Activated T-cell treated with anti-CD3 and anti-CD28 coated beads for 24 hours (primary cell): ENCODE results near the gene ABHD2.

ENCODE experiments used
- DNase-seq: peaks from one replicate; pipeline ENCODE4 v3.0.0-alpha.2; 2020; ENCODE audit warnings: low read depth

ABHD2 gene

DNA sequence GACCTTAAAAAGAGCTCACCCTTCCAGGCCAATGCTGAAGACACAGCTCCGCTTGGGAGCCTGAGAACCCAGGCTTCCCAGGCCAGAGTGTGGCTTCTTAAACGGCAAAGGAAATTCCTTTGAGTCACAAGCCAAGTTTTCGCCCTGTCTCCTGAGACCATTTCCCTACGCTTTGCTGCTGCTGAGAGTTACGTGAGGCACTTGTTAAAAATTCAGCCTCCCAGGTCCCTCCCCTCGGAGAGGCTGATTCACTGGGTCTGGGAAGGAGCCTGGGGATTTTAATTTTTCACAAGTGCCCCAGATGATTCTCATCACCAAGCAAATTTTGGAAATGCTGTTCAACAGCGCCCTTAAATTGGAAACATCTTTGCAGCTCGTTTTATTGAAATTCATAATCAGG is 107.6 kb downstream of the ABHD2 start:
- DNase-seq, result no peak

DNA sequence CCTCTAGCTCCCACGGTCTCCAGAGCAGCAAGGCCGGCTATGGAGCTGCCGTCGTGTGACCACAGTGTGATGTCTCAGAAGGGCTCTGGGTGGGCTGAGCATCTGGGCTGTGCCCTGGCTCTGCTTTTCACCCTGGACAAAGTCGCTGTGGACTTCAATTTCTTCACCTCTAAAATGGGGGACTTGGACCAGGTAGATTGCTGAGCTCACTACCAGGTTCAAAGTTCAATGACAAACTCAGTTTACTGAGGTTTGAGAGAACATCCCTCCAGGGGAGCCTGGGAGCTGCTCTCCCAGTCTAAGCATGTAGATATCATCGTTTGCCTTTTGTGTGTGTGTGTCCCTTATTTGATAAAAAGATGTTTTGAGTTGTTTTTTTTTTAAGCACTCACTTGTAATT is 108.0 kb downstream of the ABHD2 start:
- DNase-seq, result no peak

DNA sequence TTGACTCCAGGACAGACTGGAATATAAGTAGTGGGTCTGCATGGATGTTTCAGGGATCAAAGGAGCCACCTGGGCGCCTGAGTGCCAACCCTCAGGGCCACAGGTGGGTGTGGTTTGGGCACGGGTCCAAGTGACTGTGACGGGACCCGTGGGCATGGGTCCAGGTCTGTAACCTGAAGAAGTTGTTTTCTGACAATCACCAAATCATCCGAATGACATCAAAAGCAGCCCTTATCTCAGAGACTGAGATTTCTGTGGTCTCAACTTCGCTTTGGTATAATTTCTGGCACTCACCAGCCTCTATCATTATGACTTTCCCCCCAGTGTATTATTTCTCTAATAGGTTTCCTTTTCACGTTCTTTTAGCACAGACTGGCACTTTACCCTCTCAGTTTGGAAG is 108.7 kb downstream of the ABHD2 start:
- no peak for DNase-seq

DNA sequence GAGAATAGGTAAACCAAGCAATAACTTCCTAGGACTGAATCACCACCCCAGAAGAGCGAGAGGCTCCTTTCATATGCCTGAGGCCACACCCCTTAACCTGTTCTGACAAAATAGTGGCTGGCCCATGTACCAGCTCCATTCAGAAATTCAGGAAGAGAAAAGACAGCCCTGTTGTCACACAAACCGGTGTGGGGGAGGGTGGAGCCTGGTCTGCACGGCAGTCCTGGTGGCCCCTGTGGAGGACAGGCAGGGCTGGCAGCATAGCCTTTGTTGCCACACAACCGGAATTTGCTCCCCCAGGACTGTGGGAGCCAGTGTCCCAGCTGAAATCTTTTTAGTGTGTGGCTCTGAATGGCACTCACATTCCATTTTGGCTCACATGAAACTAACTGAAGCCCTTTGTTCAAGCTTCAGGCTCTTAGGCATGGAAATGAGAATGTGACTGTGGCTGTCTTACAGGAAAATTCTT is 109.3 kb downstream of the ABHD2 start:
- DNase-seq, result no peak

- no peak for DNase-seq
Measured at GRCh38 chr15:89198196-89198595, 109.9 kb downstream of the ABHD2 start.

DNA sequence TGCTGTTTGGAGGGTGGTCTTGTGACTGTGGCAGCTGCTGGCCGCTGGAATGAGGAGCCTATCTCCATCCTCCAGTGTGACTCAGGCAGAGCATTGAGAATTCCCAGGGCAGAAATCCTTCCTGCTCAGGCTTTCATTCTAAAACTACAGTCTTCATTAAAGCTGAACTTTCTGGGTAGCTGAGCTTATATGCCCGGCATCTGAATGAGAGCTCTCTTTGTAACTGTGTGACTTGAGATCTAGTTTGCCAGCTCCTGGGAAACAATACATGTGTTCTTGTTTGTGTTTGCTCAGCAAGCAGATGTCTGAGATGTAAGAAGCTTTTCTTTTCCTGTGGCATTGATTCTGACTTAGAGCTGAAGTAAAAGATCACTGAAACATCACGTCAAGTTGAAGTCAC is 110.7 kb downstream of the ABHD2 start:
- no peak for DNase-seq

DNA sequence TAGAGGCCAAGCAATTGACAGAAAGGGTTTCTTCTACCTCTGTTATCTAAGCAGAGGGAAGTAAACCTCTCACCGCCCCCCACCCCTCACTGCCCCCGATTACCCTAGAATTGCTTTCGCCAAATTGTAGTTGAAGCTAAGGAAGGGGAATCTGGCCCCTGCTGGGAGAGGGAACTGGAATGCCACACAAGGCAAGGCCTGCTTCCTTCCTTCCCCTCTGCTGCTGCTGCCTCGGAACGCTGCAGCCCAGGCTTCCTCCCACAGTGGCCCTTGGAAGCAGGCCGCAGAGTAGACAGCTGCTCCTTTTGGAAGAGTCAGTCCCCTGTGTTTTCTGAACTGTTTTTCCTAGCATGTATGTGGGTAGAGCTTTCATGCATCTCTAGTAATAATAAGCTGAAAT is 111.5 kb downstream of the ABHD2 start:
- no peak for DNase-seq

GRCh38 chr15:89200182-89200581 is 111.9 kb downstream of the ABHD2 start:
- DNase-seq, result no peak

DNA sequence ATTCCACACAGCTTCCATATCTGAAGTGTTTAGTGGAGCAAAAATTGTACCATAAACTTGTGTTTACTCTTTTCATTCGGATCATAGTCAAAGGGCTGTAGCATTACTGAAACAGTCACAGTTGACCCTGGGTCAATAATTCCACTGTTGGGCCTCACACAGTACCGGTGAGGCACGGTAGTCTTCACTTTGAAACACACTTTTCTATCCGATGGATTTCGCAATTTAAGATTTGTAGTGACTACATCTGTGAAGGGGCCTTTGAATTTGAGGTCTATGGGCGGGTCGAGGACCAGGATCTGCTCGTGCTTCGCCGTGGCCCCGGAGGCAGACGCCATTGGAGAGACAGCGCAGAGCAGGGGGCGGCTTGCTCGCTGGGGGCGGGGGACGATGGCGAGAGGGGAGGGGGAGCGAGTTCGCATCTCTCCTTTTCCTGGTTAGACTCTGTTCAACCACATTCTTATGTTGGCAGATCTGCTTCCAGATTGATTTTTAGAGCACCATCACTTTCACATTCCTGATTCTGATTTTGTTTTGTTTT is 113.3 kb downstream of the ABHD2 start:
- DNase-seq, result no peak

DNA sequence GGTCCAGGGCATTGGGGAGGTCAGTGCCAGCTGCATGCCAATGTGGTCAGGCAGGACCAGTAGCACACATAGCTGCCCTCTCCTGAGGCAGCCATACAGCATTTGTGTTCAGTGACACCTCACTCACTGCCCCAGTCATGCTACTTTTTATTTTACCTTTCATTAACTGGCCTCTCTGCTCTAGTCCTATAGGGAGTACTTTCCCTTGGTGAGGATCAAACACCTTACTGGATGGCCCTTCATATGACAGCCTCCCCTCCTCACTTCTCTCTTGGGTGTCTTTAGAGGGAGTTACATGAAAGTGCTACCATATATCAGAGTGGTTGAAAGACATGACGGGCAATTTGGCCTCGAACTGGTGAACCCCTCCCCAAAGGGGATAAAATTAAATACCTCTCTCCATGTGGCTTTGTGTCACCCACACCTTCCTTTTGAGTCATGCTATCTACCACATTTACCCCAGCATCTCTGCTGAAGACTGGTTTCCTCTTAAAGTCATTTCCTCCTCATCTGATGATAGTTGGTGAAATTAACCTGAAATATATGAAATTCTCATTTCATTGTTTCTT is 115.5 kb downstream of the ABHD2 start:
- DNase-seq, result peak; percentile 35

DNA sequence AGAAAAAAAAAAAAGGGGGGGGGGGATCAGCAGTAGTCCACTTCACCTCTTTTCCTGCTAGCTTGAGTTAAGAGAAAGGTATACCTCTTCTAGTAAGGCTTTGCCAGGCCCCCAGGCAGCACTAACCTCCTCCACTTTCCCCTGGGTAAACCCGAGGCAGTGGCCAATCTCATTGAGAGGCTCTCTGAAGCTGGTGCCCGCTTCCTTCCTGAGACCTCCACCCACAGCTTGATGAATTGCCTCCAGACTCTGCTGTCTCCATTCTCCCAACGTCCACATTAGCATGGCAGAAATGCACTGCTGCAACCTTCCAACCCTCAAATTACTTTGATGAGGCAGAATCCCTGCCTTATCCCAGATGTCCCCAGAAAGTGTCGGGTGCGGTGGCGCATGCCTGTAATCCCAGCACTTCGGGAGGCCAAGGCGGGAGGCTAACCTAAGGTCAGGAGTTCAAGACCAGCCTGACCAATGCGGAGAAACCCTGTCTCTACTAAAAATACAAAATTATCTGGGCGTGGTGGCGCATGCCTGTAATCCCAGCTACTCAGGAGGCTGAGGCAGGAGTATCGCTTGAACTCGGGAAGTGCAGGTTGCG is 117.8 kb downstream of the ABHD2 start:
- no peak for DNase-seq

DNA sequence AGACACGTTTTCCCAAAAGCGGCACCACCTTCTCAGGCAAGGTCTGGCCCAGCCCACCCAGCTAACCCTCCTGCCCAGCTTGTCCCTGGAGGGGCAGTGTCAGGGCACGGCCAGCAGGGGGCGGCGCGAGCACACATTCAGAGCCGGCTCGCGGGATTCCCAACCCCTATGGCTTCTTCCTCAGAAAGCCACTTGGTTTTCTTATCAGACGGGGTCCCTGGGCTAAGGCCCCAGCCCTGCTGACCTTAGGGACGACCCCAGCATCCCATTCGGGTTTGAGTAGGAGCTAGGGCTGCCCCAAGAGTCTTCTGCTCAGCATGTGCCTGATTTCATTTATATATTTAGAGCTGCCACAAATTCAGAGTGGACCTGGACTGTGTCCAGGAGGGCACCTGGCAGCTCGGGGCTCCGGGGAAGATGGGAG is 118.7 kb downstream of the ABHD2 start:
- peak; percentile 64 for DNase-seq

- no peak for DNase-seq
Measured at GRCh38 chr15:89208256-89208655, 120.0 kb downstream of the ABHD2 start.

- no peak for DNase-seq
Measured at GRCh38 chr15:89209057-89209456, 120.8 kb downstream of the ABHD2 start.

- DNase-seq, result no peak
Measured at GRCh38 chr15:89211678-89212170, 123.5 kb downstream of the ABHD2 start.

DNA sequence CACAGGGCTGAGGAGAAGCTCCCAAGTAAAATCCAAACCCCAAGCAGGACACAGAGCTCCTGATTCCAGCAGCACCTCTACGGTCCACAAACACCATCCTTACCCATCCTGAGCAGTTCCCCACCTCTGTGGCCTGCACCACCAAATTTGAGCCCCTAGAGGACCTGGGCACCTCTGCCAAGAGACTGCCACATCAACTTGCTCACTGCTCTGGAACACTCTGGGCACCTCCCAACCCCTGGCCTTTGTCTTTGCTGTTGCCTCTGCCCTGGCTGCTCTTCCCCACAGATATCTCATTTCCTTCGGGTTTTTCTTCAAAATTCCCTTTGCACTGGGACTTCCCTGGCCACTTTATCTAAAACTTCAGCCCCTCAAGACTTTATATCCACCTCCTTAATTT is 127.4 kb downstream of the ABHD2 start:
- no peak for DNase-seq

DNA sequence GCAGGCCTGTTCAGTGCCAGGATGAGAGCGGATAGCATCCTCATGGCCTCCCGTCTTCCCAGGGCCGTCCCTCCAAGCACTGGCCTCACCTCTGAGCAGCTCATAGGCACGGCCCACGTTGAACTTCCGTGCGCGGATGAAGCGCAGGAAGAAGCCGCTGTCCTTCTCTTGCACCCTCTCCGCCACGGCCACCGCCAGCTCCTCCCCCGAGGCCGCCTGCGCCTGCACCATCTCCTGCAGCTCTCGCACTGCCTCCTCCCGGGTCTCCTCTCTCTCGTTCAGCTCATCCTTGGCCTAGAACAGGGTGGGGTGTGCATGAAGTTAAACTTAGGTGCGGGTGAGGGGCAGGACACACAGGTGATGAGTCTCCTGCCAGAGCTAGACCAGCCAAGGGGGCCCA is 128.8 kb downstream of the ABHD2 start:
- no peak for DNase-seq

GRCh38 chr15:89217686-89218376 is 129.6 kb downstream of the ABHD2 start:
- DNase-seq, result no peak

GRCh38 chr15:89218531-89218930 is 130.3 kb downstream of the ABHD2 start:
- no peak for DNase-seq

DNA sequence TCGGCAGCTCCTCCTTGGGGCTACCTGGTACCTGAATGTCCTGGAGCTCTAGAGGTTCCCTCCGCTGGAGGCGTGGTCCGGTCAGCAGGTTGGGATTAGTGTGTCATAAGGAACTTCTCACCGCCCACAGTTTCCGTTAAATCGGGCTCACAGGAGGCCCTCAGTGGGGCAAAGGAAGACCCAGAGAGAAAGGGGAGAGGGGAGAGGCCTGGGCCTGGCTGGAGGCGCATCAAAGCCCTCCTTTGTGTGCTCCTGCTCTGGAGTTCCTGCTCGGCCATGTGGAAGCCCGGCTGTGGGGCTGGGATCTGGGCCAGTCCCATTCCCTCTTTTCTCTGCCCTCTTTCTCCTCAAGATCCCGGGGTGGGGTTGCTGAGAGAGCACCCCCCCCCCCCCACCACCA is 133.3 kb downstream of the ABHD2 start, which contains the start of gene RLBP1:
Gene RLBP1 (minus strand): TSS at position 37 of the 400 bp plus-strand sequence. CDS start 2,604 bp downstream, outside the sequence.
- no peak for DNase-seq

DNA sequence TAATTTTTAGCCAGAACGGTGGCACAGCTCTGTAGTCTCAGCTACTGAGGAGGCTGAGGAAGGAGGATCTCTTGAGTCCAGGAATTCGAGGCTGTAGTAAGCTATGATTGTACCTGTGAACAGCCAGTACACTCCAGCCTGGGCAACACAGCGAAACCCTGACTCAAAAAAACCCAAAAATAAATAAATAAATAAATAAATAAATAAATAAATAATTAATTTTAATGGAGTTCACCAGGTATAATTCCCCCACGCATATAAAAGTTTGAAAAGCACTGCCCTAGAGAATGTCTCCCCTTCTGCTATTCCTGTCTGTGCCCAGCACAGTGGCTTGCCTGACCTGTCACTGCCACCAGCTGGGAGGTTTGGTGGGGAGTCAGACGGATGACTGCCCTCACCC is 137.3 kb downstream of the ABHD2 start:
- no peak for DNase-seq

DNA sequence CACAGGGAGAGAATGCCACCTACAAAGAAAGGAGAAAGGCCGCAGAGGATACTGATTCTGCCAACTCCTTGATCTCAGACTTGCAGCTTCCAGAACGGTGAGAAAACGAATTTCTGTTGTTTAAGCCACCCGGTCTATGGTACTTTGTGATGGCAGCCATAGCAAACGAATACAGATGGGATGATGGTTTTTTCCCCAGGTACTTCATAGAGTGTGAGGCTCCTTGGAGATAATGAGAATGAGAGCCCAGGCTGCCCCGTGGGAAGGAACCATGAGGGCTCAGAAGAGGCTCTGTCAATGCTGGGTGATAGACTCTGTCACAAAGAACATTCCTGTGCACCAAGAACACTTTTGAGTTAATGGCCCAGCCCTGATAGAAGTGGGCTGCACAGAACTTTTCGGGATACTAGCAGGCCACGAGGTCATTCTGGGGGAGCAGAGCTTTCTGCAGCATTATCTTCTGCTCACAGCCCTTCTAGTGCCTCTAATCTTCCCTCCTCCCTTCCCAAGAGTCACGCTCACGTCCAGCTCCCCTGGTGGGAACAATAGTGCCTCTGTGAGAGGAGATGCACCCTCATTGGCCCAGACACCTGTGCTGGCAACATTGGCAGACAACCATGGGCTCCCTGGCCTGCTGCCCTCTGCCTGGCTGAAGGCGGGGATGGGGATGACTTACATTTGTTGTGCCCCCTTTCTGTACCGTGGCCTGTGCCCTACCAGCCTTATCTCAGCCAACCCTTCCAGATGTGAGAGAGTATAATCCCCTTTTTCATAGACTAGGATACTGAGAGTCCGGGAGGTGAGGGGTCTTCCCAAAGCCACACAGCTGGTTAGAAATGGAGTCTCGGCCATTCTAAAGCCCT is 138.3 kb downstream of the ABHD2 start:
- no peak for DNase-seq
